GM19238 (cell line): ENCODE results near the gene SHH.
"Not testable (repeated sequence)": the region's sequence is repeated elsewhere in the genome, so short reads cannot be mapped to it uniquely, and the experiment has no call there.

Experiments
- DNase-seq: peaks from one replicate; pipeline ENCODE4 v3.0.0; 2011; ENCODE audit warnings: low spot score; ENCODE audit not compliant: insufficient read length

Gene SHH

DNA sequence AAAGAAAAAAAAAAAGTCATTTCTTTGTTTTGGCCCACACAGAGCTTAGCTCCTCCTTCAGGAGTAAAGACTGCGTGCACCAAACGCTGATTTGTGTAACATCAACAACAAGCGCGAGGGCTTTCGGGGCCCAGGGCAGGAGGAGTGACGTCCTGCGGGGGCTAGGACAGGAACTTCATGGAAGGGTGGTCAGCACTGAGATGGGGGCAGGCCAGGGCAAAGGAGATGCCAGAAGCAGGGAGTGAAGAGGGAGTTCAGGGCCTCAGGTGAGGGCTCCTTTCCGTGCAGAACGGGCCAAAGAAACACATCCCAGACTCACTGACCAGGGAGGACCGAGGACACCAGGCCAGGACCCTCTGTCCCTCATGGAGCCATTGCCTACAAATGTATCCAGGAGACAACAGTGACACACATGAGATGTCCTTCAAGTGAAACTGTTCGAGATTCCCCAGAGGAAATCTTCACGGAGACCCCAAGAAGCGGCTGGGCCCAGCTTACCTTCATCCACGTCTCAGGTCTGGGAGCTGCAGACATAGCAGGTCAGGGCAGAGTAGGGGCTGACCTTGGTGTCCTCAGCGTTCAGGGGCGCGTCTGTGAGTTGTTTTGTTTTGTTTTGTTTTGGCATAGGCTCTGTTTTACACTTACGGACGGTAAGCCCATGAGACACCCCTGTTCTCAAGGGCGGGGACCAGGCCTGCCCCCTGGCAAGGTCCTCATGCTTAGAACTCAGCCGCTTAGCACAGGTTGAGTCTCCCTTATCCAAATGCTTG, 30.4 kb upstream of the SHH start:
- DNase-seq, result no peak

- DNase-seq, result no peak
Observed at GRCh38 chr7:155840909-155841308, 28.6 kb upstream of the SHH start.

DNA sequence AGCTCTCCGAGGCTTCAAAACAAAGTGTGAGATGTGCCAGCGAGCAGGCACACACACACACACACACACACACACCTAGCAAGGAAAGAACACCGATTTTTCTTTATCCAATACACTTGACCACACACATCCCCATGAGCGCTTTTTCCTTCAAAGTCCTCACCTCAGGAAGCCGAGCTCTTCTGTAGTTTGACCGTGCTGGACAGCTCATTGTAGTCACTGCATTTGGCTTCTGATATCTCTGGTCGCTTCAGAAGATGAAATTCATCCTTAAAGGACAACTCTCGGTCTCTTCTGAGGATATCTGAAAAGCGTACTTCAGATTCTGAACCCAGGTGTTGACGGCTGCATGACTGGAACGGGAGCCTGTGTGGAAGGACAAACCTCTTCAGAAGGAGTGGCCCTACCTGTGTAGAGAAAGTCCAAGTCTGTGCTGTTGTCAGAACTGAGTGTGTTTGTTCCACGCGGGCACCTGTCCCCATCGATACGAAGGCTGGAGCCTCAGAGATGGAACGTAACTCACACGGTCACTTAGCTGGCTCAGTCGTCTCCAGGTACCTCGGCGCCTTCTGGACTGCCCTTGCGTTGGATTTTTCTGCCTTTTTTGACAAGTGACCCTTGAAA, 28.1 kb upstream of the SHH start:
- no peak for DNase-seq

- DNase-seq, result no peak
Observed at GRCh38 chr7:155839461-155839860, 27.2 kb upstream of the SHH start.

DNA sequence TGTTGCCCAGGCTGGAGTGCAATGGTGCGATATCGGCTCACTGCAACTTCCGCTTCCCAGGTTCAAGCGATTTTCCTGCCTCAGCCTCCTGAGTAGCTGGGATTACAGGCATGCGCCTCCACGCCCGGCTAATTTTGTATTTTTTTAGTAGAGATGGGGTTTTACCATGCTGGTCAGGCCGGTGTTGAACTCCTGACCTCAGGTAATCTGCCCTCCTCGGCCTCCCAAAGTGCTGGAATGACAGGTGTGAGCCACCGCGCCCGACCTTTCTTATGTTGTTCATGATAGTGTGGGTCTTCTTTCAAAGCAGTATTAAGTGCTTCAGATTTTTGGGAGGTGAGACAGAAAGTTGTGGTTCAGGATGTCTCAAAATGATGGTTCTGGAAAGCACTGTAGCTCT, 26.0 kb upstream of the SHH start:
- not testable (repeated sequence) for DNase-seq

DNA sequence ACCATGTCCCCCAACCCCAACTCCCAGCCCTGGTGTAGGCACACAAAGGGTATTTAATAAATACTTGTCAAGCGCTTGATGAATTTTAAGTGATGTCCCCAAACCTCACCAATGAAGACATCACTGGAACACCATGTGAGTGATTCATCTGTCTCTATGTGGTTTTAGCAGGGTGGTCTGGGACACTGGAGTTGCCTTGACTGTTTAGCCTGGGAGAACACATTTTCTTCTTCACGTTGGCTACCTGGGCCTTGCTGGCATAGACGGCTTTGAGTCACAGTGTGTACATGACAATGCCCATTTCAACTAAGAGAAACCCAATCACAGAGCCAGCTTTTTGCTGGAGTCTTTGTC, 24.8 kb upstream of the SHH start:
- DNase-seq, result no peak

GRCh38 chr7:155836216-155837125, 24.2 kb upstream of the SHH start:
- DNase-seq, result no peak

DNA sequence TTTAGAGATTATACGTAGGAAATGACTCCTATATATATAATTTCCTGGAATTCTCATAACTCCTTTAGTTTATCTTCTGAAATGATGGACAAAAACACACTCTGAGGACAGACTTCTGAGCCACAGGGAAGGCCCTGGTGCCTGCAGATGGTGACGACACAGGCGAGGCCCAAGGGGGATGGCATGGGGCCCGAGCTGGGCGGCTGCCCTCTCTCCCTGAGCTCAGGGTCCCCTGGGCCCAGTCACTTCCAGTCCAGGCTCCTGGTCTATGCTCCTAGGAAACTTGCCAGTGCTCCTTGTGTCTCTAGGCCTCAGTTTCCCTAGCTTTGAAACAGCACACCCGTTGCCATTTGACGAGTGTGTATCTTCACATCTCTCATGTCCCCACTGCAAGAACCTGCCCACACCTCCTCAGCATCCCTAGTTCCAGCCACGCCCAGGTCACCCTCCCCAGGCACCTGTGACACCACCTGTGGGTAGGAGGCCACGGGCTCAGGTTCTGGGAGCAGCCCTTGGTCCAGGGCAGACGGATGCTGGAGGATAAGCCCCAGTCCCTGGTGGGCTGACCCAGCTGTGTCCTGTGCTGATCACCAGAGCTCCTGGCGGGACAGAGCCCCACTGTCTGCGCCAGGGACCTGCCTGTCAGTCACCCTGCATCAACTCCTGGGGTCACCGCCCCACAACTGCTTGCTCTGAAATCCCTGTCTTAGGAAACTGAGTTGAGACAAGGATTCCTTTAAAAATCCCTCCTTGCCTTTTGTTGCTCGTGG, 23.4 kb upstream of the SHH start:
- no peak for DNase-seq

GRCh38 chr7:155834486-155835048, 22.3 kb upstream of the SHH start:
- no peak for DNase-seq

DNA sequence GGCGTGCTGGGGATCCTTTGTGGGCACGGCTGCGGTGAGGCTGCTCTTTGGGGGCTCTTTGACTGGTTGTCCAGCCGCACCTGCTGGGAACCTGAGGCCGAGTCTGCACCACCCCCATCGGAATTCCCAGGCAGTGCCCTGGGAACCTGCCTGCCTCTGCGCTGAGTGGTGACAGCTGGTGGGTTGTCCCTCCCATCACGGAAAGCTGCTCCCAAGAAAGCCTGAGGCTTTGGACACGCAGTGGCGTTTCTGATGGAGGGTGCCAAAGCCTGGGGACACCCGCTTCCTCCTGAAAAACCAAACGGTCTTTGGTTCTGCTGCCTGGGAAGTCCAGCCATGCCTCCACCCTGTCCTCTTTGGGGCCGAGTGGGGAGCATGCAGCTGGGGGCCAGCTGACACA, 21.4 kb upstream of the SHH start:
- no peak for DNase-seq

- DNase-seq, result no peak
Observed at GRCh38 chr7:155832581-155832981, 20.3 kb upstream of the SHH start.

- DNase-seq, result no peak
Observed at GRCh38 chr7:155831807-155832524, 19.7 kb upstream of the SHH start.

DNA sequence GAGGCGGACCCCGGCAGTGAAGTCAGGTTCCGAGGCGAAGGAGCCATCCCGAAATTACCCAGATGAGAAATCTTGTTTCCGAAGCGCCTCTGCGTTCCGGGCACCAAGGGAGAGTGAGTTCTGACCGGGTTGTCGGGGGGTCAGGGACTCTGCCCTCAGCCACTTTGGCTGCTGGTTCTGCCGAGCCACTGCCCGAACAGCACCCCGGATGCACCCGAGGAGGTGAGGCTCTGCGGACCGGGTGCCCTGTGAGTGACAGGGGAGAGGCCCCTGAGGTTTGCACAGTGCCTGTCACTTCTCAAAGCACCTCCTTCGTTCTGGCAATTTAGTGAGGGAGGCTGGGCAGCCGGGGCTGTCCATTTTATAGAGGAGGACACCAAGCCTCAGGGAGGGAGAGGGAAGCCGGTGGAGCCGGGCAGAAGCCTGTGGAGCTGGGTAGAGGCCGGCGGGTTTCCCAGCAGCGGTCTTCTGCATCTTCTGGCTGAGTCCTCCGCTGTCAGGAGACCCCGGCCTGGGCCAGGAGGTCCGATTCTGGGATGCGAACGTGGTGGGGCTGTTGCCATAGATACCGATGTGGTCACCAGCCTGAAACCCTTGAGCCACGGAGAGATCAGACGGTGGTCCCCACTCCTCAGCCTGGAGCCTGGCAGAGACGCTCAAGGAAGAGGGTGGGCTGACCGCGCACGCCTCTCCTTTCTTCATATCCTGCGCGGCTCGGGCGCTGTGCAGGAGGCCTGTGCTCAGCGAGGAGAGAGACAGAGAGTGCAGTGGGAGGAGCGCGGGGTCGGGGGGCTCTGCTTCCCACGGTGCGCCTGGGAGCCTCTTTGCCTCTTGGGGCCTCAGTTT, 18.9 kb upstream of the SHH start:
- DNase-seq, result no peak

GRCh38 chr7:155829796-155830470, 17.7 kb upstream of the SHH start:
- no peak for DNase-seq

GRCh38 chr7:155825336-155825735, 13.1 kb upstream of the SHH start:
- DNase-seq, result no peak

GRCh38 chr7:155824227-155824886, 12.1 kb upstream of the SHH start:
- no peak for DNase-seq

GRCh38 chr7:155821851-155822250, 9.6 kb upstream of the SHH start:
- DNase-seq, result no peak

- DNase-seq, result no peak
Observed at GRCh38 chr7:155820788-155821187, 8.5 kb upstream of the SHH start.
